Measurements from ENCODE around the gene PRICKLE4.

Gene PRICKLE4

GRCh38 chr6:41775293-41775882 is 5.2 kb upstream of the PRICKLE4 start:
- Mint-ChIP-seq H3K4me1 (peaks cover 5% of the 10 kb centered on the region), H3K27ac (no peak overlapping the region), H3K9me3 (no peaks in the 10 kb centered on the region), H3K36me3 (ENCODE audit: low read depth) (peaks cover 41% of the 10 kb centered on the region), H3K27me3 (ENCODE audit: low read depth) (no peaks in the 10 kb centered on the region), H3K4me3 (no peak overlapping the region)
- TF ChIP-seq, protein P1, sequence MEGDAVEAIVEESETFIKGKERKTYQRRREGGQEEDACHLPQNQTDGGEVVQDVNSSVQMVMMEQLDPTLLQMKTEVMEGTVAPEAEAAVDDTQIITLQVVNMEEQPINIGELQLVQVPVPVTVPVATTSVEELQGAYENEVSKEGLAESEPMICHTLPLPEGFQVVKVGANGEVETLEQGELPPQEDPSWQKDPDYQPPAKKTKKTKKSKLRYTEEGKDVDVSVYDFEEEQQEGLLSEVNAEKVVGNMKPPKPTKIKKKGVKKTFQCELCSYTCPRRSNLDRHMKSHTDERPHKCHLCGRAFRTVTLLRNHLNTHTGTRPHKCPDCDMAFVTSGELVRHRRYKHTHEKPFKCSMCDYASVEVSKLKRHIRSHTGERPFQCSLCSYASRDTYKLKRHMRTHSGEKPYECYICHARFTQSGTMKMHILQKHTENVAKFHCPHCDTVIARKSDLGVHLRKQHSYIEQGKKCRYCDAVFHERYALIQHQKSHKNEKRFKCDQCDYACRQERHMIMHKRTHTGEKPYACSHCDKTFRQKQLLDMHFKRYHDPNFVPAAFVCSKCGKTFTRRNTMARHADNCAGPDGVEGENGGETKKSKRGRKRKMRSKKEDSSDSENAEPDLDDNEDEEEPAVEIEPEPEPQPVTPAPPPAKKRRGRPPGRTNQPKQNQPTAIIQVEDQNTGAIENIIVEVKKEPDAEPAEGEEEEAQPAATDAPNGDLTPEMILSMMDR (IDR thresholded peaks at IDR 0.05; ENCODE audit: unreplicated experiment in 3 of 3) = no peak

- Mint-ChIP-seq H3K4me3 (peak overlapping the region; percentile 93 to 95 (median 94)), H3K4me1 (peaks cover 15% of the 10 kb centered on the region), H3K27ac (no peak overlapping the region), H3K9me3 (no peaks in the 10 kb centered on the region), H3K27me3 (ENCODE audit: low read depth) (no peaks in the 10 kb centered on the region), H3K36me3 (ENCODE audit: low read depth) (peaks cover 24% of the 10 kb centered on the region)
- TF ChIP-seq, protein P1 (IDR thresholded peaks at IDR 0.05; ENCODE audit: unreplicated experiment in 3 of 3) = no peak
Measured at GRCh38 chr6:41777551-41778285, 2.9 kb upstream of the PRICKLE4 start.

DNA sequence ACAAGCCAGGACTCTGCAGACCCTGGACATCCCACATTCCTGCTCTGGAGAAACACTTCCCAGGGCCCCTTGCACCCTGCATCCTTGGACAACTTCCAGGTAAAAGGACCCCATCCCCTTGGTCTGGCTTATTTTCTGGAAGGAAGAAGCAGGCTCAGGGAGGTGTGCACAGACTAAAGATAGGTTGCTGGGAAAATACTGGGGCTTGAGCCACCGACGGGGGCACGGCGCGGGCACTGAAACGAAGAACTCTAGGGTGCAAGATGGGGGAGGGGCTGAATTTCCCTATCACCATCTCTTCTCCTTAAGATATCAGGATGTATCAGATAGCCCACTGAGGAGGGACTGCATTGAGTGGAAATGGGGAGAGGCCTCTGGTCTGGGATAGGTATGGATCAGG is 1.7 kb upstream of the PRICKLE4 start:
- Mint-ChIP-seq H3K9me3 (no peaks in the 10 kb centered on the region), H3K27me3 (ENCODE audit: low read depth) (no peaks in the 10 kb centered on the region), H3K27ac (peak overlapping the region; percentile 61 to 81 (median 80)), H3K4me1 (peaks cover 17% of the 10 kb centered on the region), H3K4me3 (peak overlapping the region; percentile 93 to 95 (median 94)), H3K36me3 (ENCODE audit: low read depth) (peaks cover 23% of the 10 kb centered on the region)
- TF ChIP-seq, protein P1 (IDR thresholded peaks at IDR 0.05; ENCODE audit: unreplicated experiment in 3 of 3) = no peak

DNA sequence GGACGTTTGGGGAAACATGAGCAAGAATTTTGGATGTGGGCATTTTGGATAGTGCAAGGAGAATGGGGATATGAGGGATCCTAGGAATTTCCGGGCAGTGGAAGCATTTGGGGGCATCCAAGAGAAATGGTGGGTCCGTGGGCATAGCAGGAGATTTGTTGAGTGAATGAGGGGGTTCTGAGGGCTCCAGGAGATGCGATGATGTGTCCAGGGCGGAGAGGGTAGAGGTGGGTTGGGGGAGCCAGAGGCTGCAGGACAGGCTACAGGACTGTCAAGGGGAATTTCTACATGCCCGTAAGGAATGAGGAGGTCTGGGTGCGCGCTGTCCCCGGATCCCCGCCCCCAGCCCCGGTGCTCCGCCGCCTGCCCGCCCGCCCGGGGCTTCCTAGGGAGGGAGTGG is 1.2 kb upstream of the PRICKLE4 start:
- TF ChIP-seq, protein P1 (IDR thresholded peaks at IDR 0.05; ENCODE audit: unreplicated experiment in 3 of 3) = no peak
- Mint-ChIP-seq H3K9me3 (no peaks in the 10 kb centered on the region), H3K4me1 (peaks cover 19% of the 10 kb centered on the region), H3K4me3 (peak overlapping the region; percentile 93 to 95 (median 94)), H3K36me3 (ENCODE audit: low read depth) (peaks cover 19% of the 10 kb centered on the region), H3K27ac (peak overlapping the region; percentile 61 to 81 (median 80)), H3K27me3 (ENCODE audit: low read depth) (no peaks in the 10 kb centered on the region)

DNA sequence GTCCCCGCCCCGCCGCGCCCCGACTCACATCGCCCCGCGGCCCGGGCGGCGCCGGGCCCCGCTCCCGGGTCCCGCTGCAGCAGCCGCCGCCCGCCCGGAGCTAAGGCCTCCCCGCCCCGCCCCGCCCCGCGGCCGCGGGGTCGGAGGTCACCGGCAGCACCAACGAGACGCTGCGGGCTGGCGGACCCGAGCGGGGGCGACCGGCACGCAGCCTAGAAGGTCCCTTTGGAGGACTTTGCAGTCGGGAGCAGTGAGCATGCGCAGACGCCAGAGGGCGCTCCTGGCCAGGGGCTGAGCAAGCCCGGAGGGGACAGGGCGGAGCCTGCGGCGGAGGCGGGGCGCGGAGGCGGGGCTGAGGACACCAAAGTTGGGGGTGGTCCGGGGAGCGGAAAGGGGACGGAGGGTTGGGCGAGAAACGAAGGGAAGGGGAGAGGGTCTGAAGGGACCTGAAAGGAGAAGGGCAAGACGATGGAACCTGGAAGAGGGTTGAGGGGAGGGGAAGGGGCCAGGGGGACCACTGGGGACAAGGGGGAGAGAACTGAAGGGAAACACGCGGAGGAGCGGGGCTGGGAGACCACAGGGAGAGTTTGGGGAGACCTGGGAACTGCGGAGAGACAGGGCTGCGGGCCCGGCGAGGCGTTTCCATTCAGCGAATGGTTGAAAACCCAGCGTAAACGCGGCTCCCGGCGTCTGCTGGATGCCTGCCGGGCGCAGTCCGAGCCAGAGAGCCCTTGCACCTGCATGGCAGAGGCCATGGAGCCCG is 613 bp upstream of the PRICKLE4 start, which contains the start of gene FRS3:
FRS3 (minus strand) TSS at position 113 of the 763 bp plus-strand sequence. CDS start 2,913 bp downstream, outside the sequence.
- Mint-ChIP-seq H3K27me3 (ENCODE audit: low read depth) (no peaks in the 10 kb centered on the region), H3K9me3 (no peaks in the 10 kb centered on the region), H3K4me1 (peaks cover 22% of the 10 kb centered on the region), H3K36me3 (ENCODE audit: low read depth) (peaks cover 13% of the 10 kb centered on the region), H3K4me3 (peak within 1 kb of the TSS; percentile 93 to 95 (median 94)), H3K27ac (peak within 1 kb of the TSS; percentile 87 to 95 (median 92))
- TF ChIP-seq, protein P1 (IDR thresholded peaks at IDR 0.05; ENCODE audit: unreplicated experiment in 3 of 3) = peak; percentile 84 to 92 (median 87)

Measured in nephron (organoid).